NB4 (cell line): ENCODE measurements around the gene SPEM1.

Experiments used
- MYC ChIP-seq: IDR thresholded peaks from 2 replicates; pipeline ENCODE4 v1.6.1; 2011; ENCODE audit warnings: low read depth, low read length
- POLR2A ChIP-seq: IDR thresholded peaks from 2 replicates; pipeline ENCODE4 v1.6.1; 2011; ENCODE audit warnings: mild to moderate bottlenecking; ENCODE audit not compliant: insufficient read length; ENCODE audit errors: extremely low read depth
- TF ChIP-seq, protein P1 (sequence below): IDR thresholded peaks from one replicate; pipeline ENCODE4 v1.5.1; 2012; ENCODE audit warnings: low read depth, low read length
- TF ChIP-seq, protein P2 (sequence below): IDR thresholded peaks from 2 replicates; pipeline ENCODE4 v1.6.1; 2011; ENCODE audit warnings: low read depth, low read length

DNA sequence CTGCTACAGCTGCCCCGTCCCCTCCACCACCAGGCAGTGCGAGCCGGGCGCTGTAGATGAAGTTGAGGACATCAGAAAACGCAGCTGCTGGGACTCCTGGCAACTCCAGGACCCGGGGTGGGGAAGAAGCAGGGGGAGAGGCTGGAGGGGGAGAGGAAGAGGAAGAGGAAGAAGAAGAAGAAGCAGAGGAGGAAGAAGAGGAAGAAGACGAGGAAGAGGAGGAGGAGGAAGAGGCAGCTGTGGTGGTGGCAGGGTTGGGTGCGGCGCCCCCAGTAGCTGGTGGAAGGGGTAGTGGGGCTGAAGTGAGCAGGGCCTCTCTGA lies 46.2 kb downstream of the SPEM1 start:
- TF ChIP-seq, protein P1, sequence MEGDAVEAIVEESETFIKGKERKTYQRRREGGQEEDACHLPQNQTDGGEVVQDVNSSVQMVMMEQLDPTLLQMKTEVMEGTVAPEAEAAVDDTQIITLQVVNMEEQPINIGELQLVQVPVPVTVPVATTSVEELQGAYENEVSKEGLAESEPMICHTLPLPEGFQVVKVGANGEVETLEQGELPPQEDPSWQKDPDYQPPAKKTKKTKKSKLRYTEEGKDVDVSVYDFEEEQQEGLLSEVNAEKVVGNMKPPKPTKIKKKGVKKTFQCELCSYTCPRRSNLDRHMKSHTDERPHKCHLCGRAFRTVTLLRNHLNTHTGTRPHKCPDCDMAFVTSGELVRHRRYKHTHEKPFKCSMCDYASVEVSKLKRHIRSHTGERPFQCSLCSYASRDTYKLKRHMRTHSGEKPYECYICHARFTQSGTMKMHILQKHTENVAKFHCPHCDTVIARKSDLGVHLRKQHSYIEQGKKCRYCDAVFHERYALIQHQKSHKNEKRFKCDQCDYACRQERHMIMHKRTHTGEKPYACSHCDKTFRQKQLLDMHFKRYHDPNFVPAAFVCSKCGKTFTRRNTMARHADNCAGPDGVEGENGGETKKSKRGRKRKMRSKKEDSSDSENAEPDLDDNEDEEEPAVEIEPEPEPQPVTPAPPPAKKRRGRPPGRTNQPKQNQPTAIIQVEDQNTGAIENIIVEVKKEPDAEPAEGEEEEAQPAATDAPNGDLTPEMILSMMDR = no peak
- no peak for TF ChIP-seq POLR2A
- no peak for TF ChIP-seq MYC
- TF ChIP-seq, protein P2, sequence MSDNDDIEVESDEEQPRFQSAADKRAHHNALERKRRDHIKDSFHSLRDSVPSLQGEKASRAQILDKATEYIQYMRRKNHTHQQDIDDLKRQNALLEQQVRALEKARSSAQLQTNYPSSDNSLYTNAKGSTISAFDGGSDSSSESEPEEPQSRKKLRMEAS = no peak
